ENCODE measurements around the gene SCN2A.

Gene SCN2A

DNA sequence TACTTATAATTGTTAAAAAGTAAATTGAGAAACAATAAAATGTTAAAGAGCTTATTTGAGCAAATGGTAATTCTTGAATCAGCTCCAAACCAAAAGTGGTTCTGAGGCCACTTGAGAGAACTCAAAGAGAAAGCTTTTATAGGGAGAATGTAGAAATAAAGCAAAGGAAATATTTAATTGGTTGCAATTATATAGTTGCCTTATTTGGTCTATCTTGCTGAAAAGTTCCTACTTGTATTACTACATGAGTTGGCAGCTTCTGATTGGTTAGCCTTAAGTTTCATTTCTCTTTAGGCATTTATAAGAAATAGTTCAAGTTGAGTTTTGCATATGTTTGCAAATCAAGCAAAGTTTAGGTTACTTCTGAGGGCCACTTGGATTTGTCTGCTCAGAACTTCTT, 38.1 kb downstream of the SCN2A start:
- H3K4me3 ChIP-seq (ENCODE audit: low read depth, low read length) = no peak overlapping the region
- TF ChIP-seq, protein P1, sequence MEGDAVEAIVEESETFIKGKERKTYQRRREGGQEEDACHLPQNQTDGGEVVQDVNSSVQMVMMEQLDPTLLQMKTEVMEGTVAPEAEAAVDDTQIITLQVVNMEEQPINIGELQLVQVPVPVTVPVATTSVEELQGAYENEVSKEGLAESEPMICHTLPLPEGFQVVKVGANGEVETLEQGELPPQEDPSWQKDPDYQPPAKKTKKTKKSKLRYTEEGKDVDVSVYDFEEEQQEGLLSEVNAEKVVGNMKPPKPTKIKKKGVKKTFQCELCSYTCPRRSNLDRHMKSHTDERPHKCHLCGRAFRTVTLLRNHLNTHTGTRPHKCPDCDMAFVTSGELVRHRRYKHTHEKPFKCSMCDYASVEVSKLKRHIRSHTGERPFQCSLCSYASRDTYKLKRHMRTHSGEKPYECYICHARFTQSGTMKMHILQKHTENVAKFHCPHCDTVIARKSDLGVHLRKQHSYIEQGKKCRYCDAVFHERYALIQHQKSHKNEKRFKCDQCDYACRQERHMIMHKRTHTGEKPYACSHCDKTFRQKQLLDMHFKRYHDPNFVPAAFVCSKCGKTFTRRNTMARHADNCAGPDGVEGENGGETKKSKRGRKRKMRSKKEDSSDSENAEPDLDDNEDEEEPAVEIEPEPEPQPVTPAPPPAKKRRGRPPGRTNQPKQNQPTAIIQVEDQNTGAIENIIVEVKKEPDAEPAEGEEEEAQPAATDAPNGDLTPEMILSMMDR (IDR thresholded peaks at IDR 0.05; ENCODE audit: low read depth, low read length) = no peak

DNA sequence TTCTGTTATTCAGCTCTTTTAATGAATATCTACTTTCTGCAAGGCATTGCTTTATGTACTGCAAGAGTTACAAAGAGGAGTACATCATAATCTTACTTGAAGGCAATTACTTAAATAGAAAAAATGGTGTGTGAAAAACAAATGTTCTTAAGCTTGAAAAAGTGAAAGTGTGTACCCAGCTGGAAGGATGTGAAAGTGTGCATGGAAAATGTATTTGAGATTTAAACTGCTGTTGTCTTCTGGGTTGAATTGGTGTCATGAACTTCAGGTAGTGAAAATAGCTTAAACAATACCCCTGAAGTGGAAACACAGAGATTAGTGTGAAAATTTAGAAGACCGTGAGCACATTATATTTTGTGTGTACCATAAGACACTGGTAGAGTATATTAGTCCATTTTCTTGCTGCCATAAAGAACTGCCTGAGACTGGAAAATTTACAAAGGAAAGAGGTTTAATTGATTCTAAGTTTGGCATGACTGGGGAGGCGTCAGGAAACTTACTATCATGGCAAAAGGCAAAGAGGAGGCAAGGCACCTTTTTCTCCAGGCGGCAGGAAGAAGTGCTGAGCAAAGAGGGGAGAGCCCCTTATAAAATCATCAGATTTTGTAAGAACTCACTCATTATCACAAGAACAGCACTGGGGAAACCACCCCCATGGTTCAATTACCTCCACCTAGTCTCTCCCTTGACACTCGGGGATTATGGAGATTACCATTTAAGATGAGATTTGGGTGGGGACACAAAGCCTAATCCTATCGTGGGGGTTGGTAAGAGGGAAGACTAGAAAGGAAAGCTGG, 38.8 kb downstream of the SCN2A start:
- TF ChIP-seq, protein P1 (IDR thresholded peaks at IDR 0.05; ENCODE audit: low read depth, low read length) = no peak
- H3K4me3 ChIP-seq (ENCODE audit: low read depth, low read length) = no peak overlapping the region

DNA sequence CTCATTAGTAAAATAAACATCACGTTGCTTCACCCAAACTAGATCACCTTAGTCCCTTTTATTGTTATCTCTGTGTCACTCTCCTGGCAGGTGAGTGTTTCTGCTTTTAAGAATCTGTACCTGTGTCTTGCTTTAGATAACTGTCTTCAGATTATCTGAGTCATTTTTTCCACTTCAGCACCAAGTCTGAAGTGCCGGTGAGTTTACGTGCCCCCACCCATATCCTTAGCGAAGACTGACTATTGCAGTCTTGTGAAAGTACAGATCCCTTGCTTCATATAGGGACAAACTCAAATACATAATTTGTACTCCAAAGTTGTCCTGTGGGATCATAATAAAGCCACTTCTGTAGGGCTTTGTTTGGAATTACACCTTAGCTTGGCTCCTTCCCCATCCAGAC, 41.1 kb downstream of the SCN2A start:
- no peak overlapping the region for H3K4me3 ChIP-seq (ENCODE audit: low read depth, low read length)
- TF ChIP-seq, protein P1 (IDR thresholded peaks at IDR 0.05; ENCODE audit: low read depth, low read length) = no peak

DNA sequence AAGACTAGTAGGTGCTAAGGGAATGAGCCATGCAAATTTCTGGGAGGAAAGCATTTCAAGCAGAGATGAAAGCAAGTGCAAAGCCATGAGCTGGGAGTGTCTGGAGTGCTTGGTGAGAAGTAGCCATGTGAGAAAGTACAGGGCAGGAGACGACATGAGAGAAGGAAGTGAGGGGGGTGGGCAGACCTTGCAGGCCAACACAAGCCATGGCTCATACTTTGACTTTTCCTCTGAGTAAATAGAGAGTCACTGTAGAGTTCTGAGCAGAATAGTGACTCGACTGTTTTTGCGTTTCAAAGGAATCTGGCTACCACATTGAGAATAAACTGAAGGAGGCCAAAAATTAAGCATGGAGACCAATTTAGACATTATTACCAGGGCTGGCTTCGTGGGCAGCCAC, 42.2 kb downstream of the SCN2A start:
- no peak overlapping the region for H3K4me3 ChIP-seq (ENCODE audit: low read depth, low read length)
- TF ChIP-seq, protein P1 (IDR thresholded peaks at IDR 0.05; ENCODE audit: low read depth, low read length) = no peak

DNA sequence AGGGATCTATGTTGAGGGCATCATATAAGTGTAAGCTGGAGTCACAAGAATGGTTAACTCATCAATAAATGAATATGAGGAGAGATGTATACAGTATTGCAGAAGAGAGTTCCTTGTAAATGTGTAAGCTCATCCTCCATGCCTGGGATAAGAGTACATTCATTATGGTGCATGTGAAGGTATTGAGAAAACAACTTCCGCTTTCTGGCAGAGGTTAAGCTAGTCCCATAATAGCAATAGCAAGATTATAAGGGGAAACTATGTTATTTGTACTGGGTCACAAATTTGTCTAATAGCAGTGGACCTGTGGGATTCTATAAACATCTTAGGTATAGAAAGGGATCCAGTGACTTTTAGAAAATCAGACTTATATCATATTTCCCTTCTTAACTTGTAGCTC, 44.1 kb downstream of the SCN2A start:
- TF ChIP-seq, protein P1 (IDR thresholded peaks at IDR 0.05; ENCODE audit: low read depth, low read length) = no peak

DNA sequence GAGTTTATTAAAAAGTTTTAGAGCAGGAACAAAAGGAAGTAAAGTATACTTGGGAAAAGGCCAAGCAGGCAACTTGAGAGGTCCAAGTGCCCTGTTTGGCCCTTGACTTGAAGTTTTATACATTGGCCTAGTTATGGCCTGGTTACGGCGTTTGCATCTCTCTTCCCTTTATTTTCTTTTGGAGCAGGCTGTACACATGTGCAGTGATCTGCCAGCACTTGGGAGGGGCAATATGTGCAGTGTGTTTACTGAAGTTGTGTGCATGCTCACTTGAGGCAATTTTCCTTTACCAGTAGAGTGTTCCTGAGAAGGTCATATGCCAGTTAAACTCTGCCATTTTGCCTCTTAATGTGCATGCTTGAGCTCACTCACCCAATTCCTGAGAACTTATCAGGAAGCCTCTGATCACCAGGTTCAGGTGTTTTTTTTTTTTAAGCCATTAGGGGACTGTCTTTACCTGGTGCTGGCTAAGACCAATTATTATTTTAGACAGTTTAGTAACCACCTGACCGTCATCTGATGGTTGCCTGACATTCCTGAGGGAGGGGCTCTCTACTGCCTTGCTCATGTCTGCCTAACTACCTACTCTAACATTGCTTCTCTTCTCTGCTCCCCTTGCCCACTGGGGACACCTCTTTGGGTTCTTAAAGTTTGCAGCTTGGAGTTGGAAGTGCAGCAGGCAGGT, 48.0 kb downstream of the SCN2A start:
- TF ChIP-seq, protein P1 (IDR thresholded peaks at IDR 0.05; ENCODE audit: low read depth, low read length) = no peak
- H3K4me3 ChIP-seq (ENCODE audit: low read depth, low read length) = no peak overlapping the region

More for the DNA sequence above, 44.1 kb downstream of the SCN2A start:
- H3K4me3 ChIP-seq (ENCODE audit: low read depth, low read length) = no peak overlapping the region

DNA sequence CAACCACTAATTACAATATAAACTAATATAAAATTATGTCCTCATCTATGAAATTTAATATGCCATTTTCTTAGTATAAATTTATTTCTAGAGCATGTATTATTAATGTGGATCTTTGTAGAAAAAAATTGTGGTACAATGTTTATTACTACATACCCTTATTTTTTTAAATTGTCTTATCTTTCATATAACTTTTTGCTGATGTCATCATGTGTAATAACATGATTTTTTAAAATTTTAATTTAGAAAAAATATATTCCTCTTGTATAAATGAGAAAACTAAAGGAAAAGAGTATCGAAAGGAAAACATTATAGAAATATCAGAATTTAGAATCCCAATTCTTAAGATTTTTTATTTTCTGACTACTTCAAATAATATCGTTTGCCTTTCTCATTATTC, 49.9 kb downstream of the SCN2A start:
- TF ChIP-seq, protein P1 (IDR thresholded peaks at IDR 0.05; ENCODE audit: low read depth, low read length) = no peak
- no peak overlapping the region for H3K4me3 ChIP-seq (ENCODE audit: low read depth, low read length)

Measured in WI38 (cell line).